GM10248 (cell line): ENCODE measurements around the gene SIPA1L3.
A peak's percentile ranks its signal among the peaks of the same experiment; 100 is the strongest.
"Not testable (repeated sequence)": the region's sequence is repeated elsewhere in the genome, so short reads cannot be mapped to it uniquely, and the experiment has no call there.

Experiments used
- CTCF ChIA-PET: fragments of 300-600 bp; sonication (Branson Sonifier 250); formaldehyde crosslinking; extraction: SDS; loops from one replicate; lab custom pipeline; 2021; ENCODE audit warnings: antibody characterized with exemption; lab: Yijun Ruan, JAX
- POLR2A ChIA-PET: fragments of 350-650 bp; sonication (Branson Sonifier 250); formaldehyde crosslinking; extraction: SDS; loops from one replicate; lab custom pipeline; 2020; ENCODE audit warnings: antibody characterized with exemption; lab: Yijun Ruan, JAX
- DNase-seq: peaks from one replicate; pipeline ENCODE4 v3.0.0; 2012; ENCODE audit errors: extremely low spot score
- CTCF ChIP-seq: IDR thresholded peaks from 2 replicates; pipeline ENCODE4 v1.5.1; 2012; ENCODE audit warnings: mild to moderate bottlenecking, low read depth; ENCODE audit errors: extremely low read depth, missing control alignments, control extremely low read depth

SIPA1L3 gene

GRCh38 chr19:38219221-38219620 lies 312.2 kb downstream of the SIPA1L3 start:
- CTCF ChIA-PET = interaction anchor here (1.0 to 1.5 kb wide), 2 partner anchors 25 to 116 kb away, joined by 3 read pairs; partner anchors contain the start of gene CATSPERG
- TF ChIP-seq CTCF = no peak
- DNase-seq = no peak
- POLR2A ChIA-PET = no interaction called here

- POLR2A ChIA-PET = no interaction called here
- CTCF ChIA-PET = no interaction called here
- TF ChIP-seq CTCF = no peak
- DNase-seq = no peak
Measured at GRCh38 chr19:38221421-38221820, 314.4 kb downstream of the SIPA1L3 start.

GRCh38 chr19:38221919-38222830 lies 315.2 kb downstream of the SIPA1L3 start:
- CTCF ChIA-PET = no interaction called here

GRCh38 chr19:38223119-38223523 lies 316.1 kb downstream of the SIPA1L3 start:
- POLR2A ChIA-PET = no interaction called here
- CTCF ChIA-PET = no interaction called here
- no peak for DNase-seq
- TF ChIP-seq CTCF = no peak

More at GRCh38 chr19:38221919-38222830, 315.2 kb downstream of the SIPA1L3 start:
- POLR2A ChIA-PET = no interaction called here
- TF ChIP-seq CTCF = no peak
- DNase-seq = no peak

GRCh38 chr19:38223617-38224013 lies 316.6 kb downstream of the SIPA1L3 start:
- ChIA-PET POLR2A (no interaction called here), CTCF (no interaction called here)
- TF ChIP-seq CTCF = no peak
- DNase-seq = no peak

GRCh38 chr19:38224014-38224862 lies 317.2 kb downstream of the SIPA1L3 start, which contains the start of gene DPF1:
Gene DPF1 (minus strand): TSS chr19:38224222. CDS start chr19:38224142, 80 bp downstream.
- peak; percentile 95 for DNase-seq
- CTCF ChIA-PET = interaction anchor here (1.2 to 4.0 kb wide), 4 partner anchors 10 to 321 kb away, joined by 5 to 18 read pairs (median 8); partner anchors contain the start of gene FAM98C
- POLR2A ChIA-PET = no interaction called here
- peak; percentile 35 for TF ChIP-seq CTCF

- POLR2A ChIA-PET, DNase-seq: not testable (repeated sequence)
- CTCF ChIA-PET = interaction anchor here (1.2 to 4.0 kb wide), 5 partner anchors 9 to 322 kb away, joined by 5 to 18 read pairs (median 6); partner anchors contain the start of gene FAM98C
Measured at GRCh38 chr19:38224863-38225218, 317.8 kb downstream of the SIPA1L3 start.
